ENCODE data around the gene PLAU.
"Not testable (repeated sequence)": the region's sequence is repeated elsewhere in the genome, so short reads cannot be mapped to it uniquely, and the experiment has no call there.

The PLAU gene

GRCh38 chr10:73891540-73891939 lies 19.4 kb upstream of the PLAU start:
- DNase-seq (ENCODE audit: extremely low read depth, low read depth): no peak
- no peak overlapping the region for H3K4me3 ChIP-seq (replicated peaks; ENCODE audit: low read depth, low read length)
- no peak for TF ChIP-seq CTCF (IDR thresholded peaks at IDR 0.05; ENCODE audit: low read depth, low read length, missing control alignments)

GRCh38 chr10:73892310-73893030 lies 18.5 kb upstream of the PLAU start:
- H3K4me3 ChIP-seq (replicated peaks; ENCODE audit: low read depth, low read length): no peak overlapping the region
- TF ChIP-seq CTCF (IDR thresholded peaks at IDR 0.05; ENCODE audit: low read depth, low read length, missing control alignments): no peak
- DNase-seq (ENCODE audit: extremely low read depth, low read depth): no peak

GRCh38 chr10:73893426-73893825 lies 17.5 kb upstream of the PLAU start:
- no peak for TF ChIP-seq CTCF (IDR thresholded peaks at IDR 0.05; ENCODE audit: low read depth, low read length, missing control alignments)
- DNase-seq (ENCODE audit: extremely low read depth, low read depth): no peak

GRCh38 chr10:73894245-73894971 lies 16.5 kb upstream of the PLAU start:
- H3K4me3 ChIP-seq (replicated peaks; ENCODE audit: low read depth, low read length): no peak overlapping the region
- no peak for DNase-seq (ENCODE audit: extremely low read depth, low read depth)
- no peak for TF ChIP-seq CTCF (IDR thresholded peaks at IDR 0.05; ENCODE audit: low read depth, low read length, missing control alignments)

More at GRCh38 chr10:73893426-73893825, 17.5 kb upstream of the PLAU start:
- no peak overlapping the region for H3K4me3 ChIP-seq (replicated peaks; ENCODE audit: low read depth, low read length)

- not testable (repeated sequence) for H3K4me3 ChIP-seq (replicated peaks; ENCODE audit: low read depth, low read length); DNase-seq (ENCODE audit: extremely low read depth, low read depth)
Measured at GRCh38 chr10:73895381-73895780, 15.6 kb upstream of the PLAU start.

- H3K4me3 ChIP-seq (replicated peaks; ENCODE audit: low read depth, low read length): no peak overlapping the region
- no peak for TF ChIP-seq CTCF (IDR thresholded peaks at IDR 0.05; ENCODE audit: low read depth, low read length, missing control alignments)
- no peak for DNase-seq (ENCODE audit: extremely low read depth, low read depth)
Measured at GRCh38 chr10:73897693-73898092, 13.2 kb upstream of the PLAU start.

GRCh38 chr10:73898730-73899410 lies 12.1 kb upstream of the PLAU start:
- no peak for TF ChIP-seq CTCF (IDR thresholded peaks at IDR 0.05; ENCODE audit: low read depth, low read length, missing control alignments)
- DNase-seq (ENCODE audit: extremely low read depth, low read depth): no peak
- no peak overlapping the region for H3K4me3 ChIP-seq (replicated peaks; ENCODE audit: low read depth, low read length)

Measured in HFF-Myc (cell line).